Activated CD4-positive, alpha-beta T cell treated with anti-CD3 and anti-CD28 coated beads for 48 hours (primary cell): ENCODE results near the gene DLK1.

Experiments used
- DNase-seq: peaks from one replicate; pipeline ENCODE4 v3.0.0-alpha.2; 2020

Gene DLK1

DNA sequence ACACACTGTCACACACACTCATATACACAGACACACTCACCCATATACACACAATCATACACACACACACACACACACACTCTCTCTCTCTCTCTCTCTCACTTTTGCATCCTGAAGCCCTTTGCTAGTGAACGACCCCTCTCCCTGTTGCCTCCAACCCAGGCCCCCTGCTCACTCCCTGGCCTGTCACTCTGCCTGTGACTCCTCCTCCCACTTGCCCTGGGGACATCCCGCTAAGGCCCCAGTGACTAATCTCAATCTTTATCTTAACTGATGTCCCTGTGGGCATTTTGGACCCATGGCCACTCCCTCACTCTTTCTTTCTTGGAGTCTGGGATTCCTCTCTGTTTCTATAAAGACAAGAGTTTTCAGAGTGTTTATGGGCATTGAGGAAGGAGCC lies 10.9 kb upstream of the DLK1 start:
- DNase-seq = no peak

DNA sequence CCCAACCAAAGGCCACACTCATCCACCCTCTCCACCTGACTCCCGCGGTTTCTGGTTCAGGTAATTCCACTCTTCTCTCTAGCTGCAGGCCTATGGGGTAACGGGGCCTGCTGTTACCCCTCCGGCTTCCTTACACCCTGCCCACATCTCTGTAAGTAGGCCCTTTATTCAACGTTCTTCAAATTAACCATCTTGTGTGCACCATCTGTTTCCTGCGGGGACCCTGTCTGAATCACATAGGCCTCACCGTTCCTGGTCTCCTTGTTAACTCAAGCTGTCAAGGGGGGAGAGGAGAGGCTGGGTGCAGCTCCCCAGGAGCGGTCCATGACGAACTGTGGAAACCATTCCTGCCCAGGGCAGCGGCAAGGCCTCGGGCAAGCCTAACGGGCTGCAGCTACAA lies 9.3 kb upstream of the DLK1 start:
- no peak for DNase-seq

DNA sequence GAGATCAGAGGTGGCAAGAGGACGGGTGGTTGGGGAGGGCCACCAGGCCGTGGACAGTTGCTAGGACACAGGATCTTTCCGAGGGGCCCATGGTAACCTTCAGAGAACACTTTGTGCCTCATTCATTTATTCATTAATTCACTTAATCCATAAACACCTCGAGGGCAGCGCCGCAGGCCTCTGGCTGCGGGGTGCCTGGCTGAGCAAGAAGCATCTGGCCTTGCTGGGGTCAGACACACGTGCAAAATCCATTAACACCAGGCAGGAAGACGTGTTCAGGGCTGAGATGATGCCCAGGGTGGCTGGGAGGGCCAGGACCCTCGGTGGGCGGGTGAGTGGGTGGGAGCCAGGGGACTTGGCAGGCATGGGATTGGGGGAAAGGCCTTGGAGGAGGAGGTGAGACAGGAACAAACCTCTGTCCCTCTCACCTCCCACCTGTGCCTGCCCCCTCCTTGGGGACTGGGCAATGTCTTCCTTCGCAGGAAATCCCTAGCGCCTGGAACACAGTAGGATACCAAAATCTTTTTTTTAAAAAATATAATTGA lies 6.6 kb upstream of the DLK1 start:
- DNase-seq = no peak

GRCh38 chr14:100721568-100721967 lies 5.1 kb upstream of the DLK1 start:
- no peak for DNase-seq

- no peak for DNase-seq
These were observed 4.3 kb upstream of the DLK1 start for GRCh38 chr14:100722367-100722766.

- no peak for DNase-seq
These were observed 3.4 kb upstream of the DLK1 start for GRCh38 chr14:100723135-100723829.

DNA sequence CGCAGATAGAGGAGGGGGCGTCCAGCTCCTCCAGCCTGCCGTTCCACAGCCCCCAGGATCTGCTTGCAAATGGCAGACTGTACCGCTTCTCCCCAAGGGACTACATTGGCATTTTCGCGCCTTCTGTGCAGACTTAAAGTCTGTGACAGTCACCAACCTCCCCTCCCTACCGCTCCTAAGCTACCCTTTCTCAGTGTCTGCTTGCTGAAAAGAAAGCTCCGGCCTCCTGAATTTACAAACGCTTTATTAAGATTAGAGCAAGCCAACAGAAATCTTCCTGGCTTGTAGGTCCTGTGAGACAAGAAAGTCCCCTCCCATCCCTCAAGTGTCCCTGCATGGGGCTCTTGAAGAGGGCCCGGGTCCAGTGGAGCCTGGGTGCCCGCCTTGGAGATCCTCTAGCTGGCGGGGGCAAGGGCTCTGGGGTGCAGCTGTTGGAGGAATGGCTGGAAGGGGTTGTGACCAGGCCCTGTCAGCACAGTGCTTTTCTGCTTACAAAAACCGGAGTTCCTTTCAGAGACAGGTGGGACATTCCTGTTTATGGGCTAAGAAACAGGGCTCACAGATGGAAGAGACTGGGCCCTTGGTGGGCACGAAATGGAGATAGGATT lies 2.8 kb upstream of the DLK1 start:
- DNase-seq = no peak

DNA sequence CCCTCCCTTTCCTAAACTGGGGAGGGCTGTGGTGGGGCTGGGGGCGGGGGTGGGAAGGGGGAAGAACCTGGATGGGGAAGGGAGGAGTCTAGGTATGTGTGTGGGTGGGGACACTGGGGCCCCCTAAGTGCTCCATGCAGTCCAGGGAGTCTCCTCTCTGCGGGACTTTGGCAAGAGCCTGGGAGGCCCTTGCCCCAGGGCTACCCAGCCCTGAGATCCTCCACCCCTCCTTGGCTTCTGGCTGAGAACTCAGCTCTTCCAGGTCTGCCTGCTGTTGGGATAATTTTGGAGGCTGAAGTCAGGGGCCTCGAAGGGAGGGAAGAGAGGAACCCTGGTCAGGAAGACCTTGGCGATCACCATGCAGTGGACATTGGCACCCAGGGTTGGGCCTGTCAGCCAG lies 2.2 kb upstream of the DLK1 start:
- no peak for DNase-seq

- DNase-seq = no peak
These were observed 905 bp upstream of the DLK1 start for GRCh38 chr14:100725587-100726387.

DNA sequence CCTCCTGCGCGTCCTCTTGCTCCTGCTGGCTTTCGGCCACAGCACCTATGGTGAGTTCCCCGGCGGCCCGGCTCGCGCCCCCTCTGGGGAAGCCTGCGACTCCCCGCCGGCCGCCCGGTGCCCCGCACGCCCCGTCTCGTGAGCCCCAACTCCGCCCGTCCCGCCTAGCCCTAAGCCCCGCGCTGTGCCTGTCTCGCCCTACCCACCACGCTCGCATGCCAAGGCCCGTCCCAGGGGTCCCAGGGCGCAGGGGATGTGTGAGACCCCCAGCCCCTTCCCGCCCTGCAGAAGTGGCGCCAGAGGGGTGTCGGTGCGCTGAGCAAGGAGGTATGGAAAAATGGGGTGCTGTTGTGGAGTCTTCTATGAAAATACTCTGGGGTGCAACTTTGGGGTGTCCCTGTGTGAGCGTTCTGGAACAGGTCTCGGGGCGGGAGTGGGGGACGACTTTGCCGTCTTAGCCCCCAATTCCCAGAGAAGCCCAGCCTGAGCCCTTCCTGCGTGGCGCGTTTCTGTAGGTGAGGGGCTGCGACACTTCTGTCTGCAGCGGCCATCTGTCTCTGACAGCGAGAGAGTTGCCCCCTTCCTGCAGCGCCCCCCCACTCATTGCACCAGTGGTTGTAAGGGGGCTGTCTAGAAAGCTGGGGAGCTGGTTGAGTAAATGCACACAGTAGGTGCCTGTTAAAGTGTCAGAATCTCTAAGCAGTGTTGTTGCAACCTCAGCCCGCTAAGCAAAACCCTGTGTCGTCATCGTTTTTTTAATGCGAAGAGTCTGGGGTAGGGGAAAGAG lies 587 bp downstream of the DLK1 start:
- DNase-seq = no peak

GRCh38 chr14:100727873-100728240 lies 1.2 kb downstream of the DLK1 start:
- DNase-seq = no peak

GRCh38 chr14:100728962-100729361 lies 2.3 kb downstream of the DLK1 start:
- DNase-seq = no peak

DNA sequence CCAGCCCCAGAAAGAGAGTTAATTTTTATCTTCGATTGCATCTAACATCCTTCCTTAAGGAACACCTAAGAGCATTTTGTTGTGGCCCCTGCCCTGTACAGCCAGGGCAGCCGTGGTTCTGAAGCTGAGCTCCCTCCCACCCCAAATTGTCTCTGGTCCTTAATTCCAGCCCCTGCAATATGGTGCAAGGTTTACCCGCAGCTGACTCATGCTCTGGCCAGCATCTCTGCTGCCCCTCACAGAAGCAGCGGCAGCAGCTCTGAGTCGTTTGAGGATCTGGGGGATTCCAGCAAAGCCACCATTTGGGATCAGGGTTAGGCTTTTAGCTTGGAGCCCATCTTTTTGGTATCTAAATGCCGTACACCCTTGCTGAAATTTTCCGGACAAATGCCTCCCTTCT lies 3.3 kb downstream of the DLK1 start:
- no peak for DNase-seq

DNA sequence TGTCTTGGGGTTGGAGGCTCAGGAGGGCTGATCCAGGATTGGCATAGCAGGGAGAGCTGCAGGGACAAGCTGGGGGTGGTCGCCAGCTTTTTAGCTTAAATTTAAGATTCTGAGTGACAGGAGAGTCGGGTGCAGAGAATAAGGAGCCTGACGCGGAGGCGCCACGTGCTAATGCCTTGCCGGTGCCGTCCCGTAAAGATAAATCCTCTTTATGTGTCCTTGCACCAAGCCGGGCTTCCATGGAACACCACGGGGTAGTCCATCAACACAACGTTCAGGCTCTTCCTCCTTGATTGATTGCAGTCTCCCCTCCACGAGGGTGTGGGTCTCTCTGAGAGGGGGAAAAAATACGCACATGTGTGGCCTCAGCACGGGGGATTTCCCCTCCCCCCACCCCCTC lies 3.9 kb downstream of the DLK1 start:
- DNase-seq = no peak

DNA sequence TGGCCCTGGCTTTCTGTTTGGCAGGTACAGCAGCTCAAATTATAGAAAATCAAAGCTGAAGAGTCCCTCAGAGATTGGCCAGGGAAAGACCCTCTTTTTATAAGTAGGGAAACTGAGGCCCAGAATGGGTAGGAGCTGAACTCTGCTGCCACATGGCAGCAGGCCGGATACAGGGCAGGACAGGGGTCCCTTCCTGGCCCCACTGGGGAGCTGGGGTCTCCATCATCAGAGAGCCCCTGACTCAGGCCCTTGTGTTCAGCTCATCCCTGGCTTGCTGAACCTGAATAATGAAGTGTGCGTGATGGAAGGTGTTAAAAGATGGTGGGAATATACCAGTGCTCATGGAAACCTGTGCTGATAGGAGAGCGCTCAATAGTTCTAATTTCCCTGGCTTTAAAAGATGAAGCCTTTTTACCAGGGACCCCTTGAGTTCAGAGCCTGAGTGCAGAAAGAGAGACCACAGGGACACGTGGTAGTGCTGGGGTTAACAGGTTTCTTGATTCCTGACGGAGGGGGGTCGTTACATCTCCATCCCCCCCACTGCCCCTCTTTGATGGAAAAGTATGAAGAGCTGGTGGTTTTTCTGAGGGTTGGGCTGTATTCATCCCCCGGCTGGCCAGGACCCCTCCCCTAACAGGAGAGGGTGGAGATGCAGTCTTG lies 4.4 kb downstream of the DLK1 start:
- DNase-seq = no peak

- no peak for DNase-seq
These were observed 5.4 kb downstream of the DLK1 start for GRCh38 chr14:100731846-100732765.

DNA sequence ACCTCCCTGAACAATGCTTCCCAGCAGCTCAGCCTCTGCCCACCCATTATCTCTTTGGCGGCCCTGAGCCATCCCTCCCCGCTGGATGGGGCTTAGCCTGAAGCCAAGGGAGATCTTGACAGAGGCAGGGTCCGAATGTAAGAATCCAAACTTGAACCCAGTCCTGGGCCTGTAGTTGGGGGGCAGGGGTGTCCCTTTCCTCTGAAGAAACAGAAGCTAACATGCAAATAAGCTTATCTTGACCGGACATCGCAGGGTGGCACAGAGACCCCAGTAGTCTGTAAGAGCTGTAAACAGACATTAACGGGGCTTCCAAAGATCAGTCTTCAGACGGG lies 6.0 kb downstream of the DLK1 start:
- DNase-seq = no peak

DNA sequence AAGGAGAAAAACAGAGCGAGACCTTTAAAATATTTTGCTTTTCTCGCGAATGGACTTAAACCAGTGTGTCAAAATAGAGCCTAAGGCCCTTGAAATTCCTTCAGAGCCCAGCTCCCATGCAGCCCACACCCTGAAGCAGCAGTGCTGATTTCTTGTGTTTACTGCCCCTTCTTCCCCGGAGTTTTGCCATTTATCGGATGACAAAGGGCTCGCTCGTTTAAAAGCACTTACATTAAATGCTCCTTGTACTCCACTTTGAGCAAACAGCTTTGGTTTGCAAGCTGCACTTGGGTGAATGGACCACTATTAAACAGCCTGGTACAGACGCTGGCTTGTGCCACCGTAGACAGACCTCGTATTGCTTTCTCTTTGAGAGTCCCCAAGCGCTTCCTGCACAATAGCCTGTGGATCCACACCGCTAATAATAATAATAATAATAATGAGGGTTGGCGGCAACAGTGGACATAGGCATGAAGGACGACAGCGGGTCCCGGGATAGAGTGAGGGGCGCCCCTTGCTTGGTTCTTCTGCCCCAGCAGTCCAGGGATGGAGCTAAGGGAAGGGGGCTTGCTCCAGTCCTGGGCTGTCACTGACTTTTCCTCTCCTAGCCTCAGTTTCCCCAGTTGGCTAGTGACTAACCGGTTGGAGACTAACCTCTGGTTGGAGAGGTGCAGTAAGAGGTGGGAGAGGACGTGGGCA lies 6.6 kb downstream of the DLK1 start:
- DNase-seq = no peak

GRCh38 chr14:100734031-100734990 lies 7.6 kb downstream of the DLK1 start:
- DNase-seq = no peak

DNA sequence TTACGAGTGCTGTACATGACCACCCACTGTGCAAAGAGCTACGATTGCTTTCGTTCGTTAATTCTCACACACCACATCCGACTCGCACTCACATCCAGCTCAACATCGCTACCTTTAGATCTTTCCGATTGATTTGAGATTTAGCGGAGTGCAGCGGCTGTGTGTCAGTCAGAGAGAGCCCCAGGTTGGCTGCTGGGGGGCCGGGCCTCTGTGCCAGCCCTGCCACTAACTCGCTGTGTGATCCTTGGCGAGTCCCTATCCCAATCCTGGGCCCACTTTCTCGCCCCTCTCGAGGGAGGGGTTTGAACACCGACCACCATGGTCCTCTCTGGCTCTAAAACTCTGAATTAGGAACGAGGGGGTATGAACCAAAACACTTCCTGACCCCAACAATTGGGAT lies 8.6 kb downstream of the DLK1 start:
- no peak for DNase-seq
